Measurements from ENCODE around the gene TMEM45B. TPM values are rescaled to one million over a fixed set of nuclear protein-coding genes. Genes with fewer than 3 reads are reported as not detected.
A peak's percentile ranks its signal among the peaks of the same experiment; 100 is the strongest.

Gene TMEM45B
- total and polyA plus RNA-seq, 2 of the 13 experiments (the other 11 are each of a cell fraction or from before 2014, with no cell fraction given), result 29.1 to 181 TPM

- CTCF ChIA-PET (ENCODE audit: low intra/inter-chr PET ratio, low total read pairs), result no interaction called here
- Histone ChIP-seq H3K4me1 (ENCODE audit: insufficient read depth, low read length) (peaks cover 34% of the 10 kb centered on the region), H3K27ac (ENCODE audit: extremely low read length, insufficient read depth, low read length) (peak within 1 kb of the TSS; percentile 69), H3K79me2 (ENCODE audit: insufficient read depth, low read length) (peaks cover 39% of the 10 kb centered on the region), H3K27me3 (ENCODE audit: control insufficient read depth in 1 of 2, insufficient read depth in 2 of 2, low read length in 2 of 2) (no peaks in the 10 kb centered on the region; a peak in 1 of 5 replicates), H3K9ac (ENCODE audit: insufficient read depth, low read depth, low read length) (peak within 1 kb of the TSS; percentile 81), H2AFZ (ENCODE audit: low read length) (peak within 1 kb of the TSS; percentile 6), H3K9me3 (ENCODE audit: low read length) (no peaks in the 10 kb centered on the region), H4K20me1 (ENCODE audit: insufficient read depth, low read length) (0 out of 2 replicates have a peak, but pooled peaks cover 2% of the 10 kb centered on the region), H3K36me3 (replicated peaks in 1 of 2; ENCODE audit: control insufficient read depth in 1 of 2, insufficient read depth in 2 of 2, low read length in 2 of 2) (peaks cover 7 to 33% of the 10 kb centered on the region in 2 experiments), H3K4me2 (ENCODE audit: low read depth, low read length) (peak within 1 kb of the TSS; percentile 94), H3K4me3 (replicated peaks in 1 of 3; ENCODE audit: insufficient read depth in 1 of 3, low read depth in 2 of 3, low read length in 3 of 3) (peak within 1 kb of the TSS; percentile 89 to 98 (median 94))
- in situ Hi-C loops (cut with HindIII; ENCODE audit: extremely low pct_ligation_motif_present, low pct_unique_long_range_greater_than_20kb), result no loop called here
- FAIRE-seq (peak; percentile 28), ATAC-seq (peak; percentile 96), DNase-seq (ENCODE audit: low spot score) (peak; percentile 72)
- under 1% methylated on average over 25 of the region's 77 CpGs for WGBS (ENCODE audit: low lambda C conversion rate)
- no TSS peak for BruUV-seq (replicated peaks)
- intact Hi-C loops (cut with micrococcal nuclease; ENCODE audit: unreplicated experiment), result loop anchor here (10.0 kb wide), 1 partner anchor 131 kb away; no protein-coding TSS in a partner anchor
- POLR2A ChIA-PET, result interaction anchor here (0.9 to 1.3 kb wide), 3 partner anchors 108 to 268 kb away, joined by 3 to 4 read pairs (median 3); no protein-coding TSS in a partner anchor
- TF ChIP-seq POLR2AphosphoS5 (IDR thresholded peaks at IDR 0.05; ENCODE audit: low read depth, low read length), result peak; percentile 90
- TF ChIP-seq ZNF30 (CRISPR knock-in tag; IDR thresholded peaks at IDR 0.05), result no peak
- TF ChIP-seq ZNF232 (CRISPR knock-in tag; IDR thresholded peaks at IDR 0.05; ENCODE audit: borderline replicate concordance), result 0 out of 2 replicates have a peak, but pooled peaks have one; percentile 44
- no peak for TF ChIP-seq ZFP90 (CRISPR knock-in tag; IDR thresholded peaks at IDR 0.05; ENCODE audit: borderline replicate concordance)
- no peak for TF ChIP-seq SMAD9 (CRISPR knock-in tag; IDR thresholded peaks at IDR 0.05)
- TF ChIP-seq ZBTB2 (CRISPR knock-in tag; IDR thresholded peaks at IDR 0.05; ENCODE audit: low read depth), result no peak
- no peak for TF ChIP-seq KAT2B (IDR thresholded peaks at IDR 0.05; ENCODE audit: borderline replicate concordance, low read depth, low read length)
- peak; percentile 21; the same call in 1 of the 2 replicates for TF ChIP-seq ZNF263 (CRISPR knock-in tag; IDR thresholded peaks at IDR 0.05)
- TF ChIP-seq AKNA (CRISPR knock-in tag; IDR thresholded peaks at IDR 0.05; ENCODE audit: borderline replicate concordance), result no peak
- TF ChIP-seq ZNF331 (CRISPR knock-in tag; IDR thresholded peaks at IDR 0.05), result 0 out of 2 replicates have a peak, but pooled peaks have one; percentile 9
- TF ChIP-seq ZBTB33 (CRISPR knock-in tag; IDR thresholded peaks at IDR 0.05), result no peak
- no peak for TF ChIP-seq MBD4 (IDR thresholded peaks at IDR 0.05; ENCODE audit: borderline replicate concordance, low read length)
Observed at GRCh38 chr11:129895126-129896041, 79.7 kb downstream of the TMEM45B start, which contains the start of gene NFRKB. Gene NFRKB (minus strand): TSS chr11:129895578. CDS start chr11:129892849, 2,729 bp downstream.
